AG10803 (cell line): ENCODE data around the gene PPP3R1.

Source experiments
- DNase-seq: peaks from one replicate; pipeline ENCODE4 v3.0.0; 2010; ENCODE audit warnings: low read depth
- H3K4me3 ChIP-seq: 2 replicates; pipeline ENCODE4 v1.5.1; 2011; ENCODE audit warnings: mild to moderate bottlenecking, low read length, control low read depth
- CTCF ChIP-seq: conservative IDR thresholded peaks from 2 replicates; pipeline ENCODE4 v1.5.1; 2011; ENCODE audit warnings: mild to moderate bottlenecking, low read length, control low read depth, inconsistent platforms

PPP3R1 gene

GRCh38 chr2:68240446-68240845, 11.9 kb downstream of the PPP3R1 start:
- TF ChIP-seq CTCF = no peak
- H3K4me3 ChIP-seq = no peak overlapping the region
- DNase-seq = no peak

- no peak overlapping the region for H3K4me3 ChIP-seq
- no peak for DNase-seq
- no peak for TF ChIP-seq CTCF
Measured at GRCh38 chr2:68238955-68239822, 13.1 kb downstream of the PPP3R1 start.

GRCh38 chr2:68237976-68238580, 14.3 kb downstream of the PPP3R1 start:
- no peak for TF ChIP-seq CTCF
- no peak for DNase-seq
- no peak overlapping the region for H3K4me3 ChIP-seq

- peak; percentile 63 for DNase-seq
Measured at GRCh38 chr2:68237404-68237803, 14.9 kb downstream of the PPP3R1 start.

GRCh38 chr2:68236876-68237275, 15.5 kb downstream of the PPP3R1 start:
- H3K4me3 ChIP-seq = no peak overlapping the region
- peak; percentile 52 for DNase-seq
- TF ChIP-seq CTCF = no peak

More at GRCh38 chr2:68237404-68237803, 14.9 kb downstream of the PPP3R1 start:
- H3K4me3 ChIP-seq = no peak overlapping the region
- TF ChIP-seq CTCF = no peak

GRCh38 chr2:68236103-68236734, 16.1 kb downstream of the PPP3R1 start:
- TF ChIP-seq CTCF = no peak

More at GRCh38 chr2:68236103-68236734, 16.1 kb downstream of the PPP3R1 start:
- H3K4me3 ChIP-seq = no peak overlapping the region
- no peak for DNase-seq
